OCI-LY1 (cell line): ENCODE results near the gene ZNF778.

Source experiments
- CTCF ChIP-seq: fragments of 200-600 bp; sonication (generic), shearing (Covaris generic); IDR thresholded peaks from 2 replicates; pipeline ENCODE4 v1.5.1; 2017; ENCODE audit warnings: mild to moderate bottlenecking, antibody characterized with exemption, low read length, moderate library complexity, mixed read lengths
- EZH2 ChIP-seq: fragments of 200-600 bp; sonication (generic), shearing (Covaris generic); IDR thresholded peaks from 2 replicates; pipeline ENCODE4 v1.8.0; 2017; ENCODE audit warnings: borderline replicate concordance, mixed run types, mild to moderate bottlenecking, antibody characterized with exemption, low read length, moderate library complexity, mixed read lengths

GRCh38 chr16:89174055-89174827 is 43.3 kb upstream of the ZNF778 start:
- TF ChIP-seq EZH2: no peak
- no peak for TF ChIP-seq CTCF
